RWPE1 (cell line): Measurements from ENCODE around the gene NECTIN1.

Experiments
- CTCF ChIA-PET: fragments of 350-600 bp; sonication (Branson Sonifier 250); formaldehyde crosslinking; extraction: SDS; loops from one replicate; lab custom pipeline; 2021; lab: Yijun Ruan, JAX
- POLR2A ChIA-PET: fragments of 400-600 bp; formaldehyde crosslinking; extraction: SDS; loops from one replicate; lab custom pipeline; 2020; ENCODE audit warnings: antibody characterized with exemption; ENCODE audit not compliant: low non-redundant PET; lab: Yijun Ruan, JAX
- DNase-seq: peaks from one replicate; pipeline ENCODE4 v3.0.0; 2012; ENCODE audit warnings: low spot score
- H3K27ac ChIP-seq: fragments of 450-650 bp; 2 replicates; pipeline ENCODE4 v1.5.1; 2017
- CTCF ChIP-seq: fragments of 450-650 bp; conservative IDR thresholded peaks from 2 replicates; pipeline ENCODE4 v1.5.1; 2017; ENCODE audit warnings: low read depth, mild to moderate bottlenecking

The NECTIN1 gene

GRCh38 chr11:119706887-119707286, 22.1 kb downstream of the NECTIN1 start:
- 0 out of 2 replicates have a peak, but pooled peaks have one; percentile 8 for TF ChIP-seq CTCF
- ChIA-PET POLR2A (no interaction called here), CTCF (interaction anchor here (0.6 to 1.3 kb wide), 2 partner anchors 18 to 174 kb away, joined by 3 read pairs; no protein-coding TSS in a partner anchor)
- no peak for DNase-seq
- peak overlapping the region; percentile 31 for H3K27ac ChIP-seq

- CTCF ChIA-PET: no interaction called here
- POLR2A ChIA-PET: no interaction called here
- DNase-seq: no peak
Measured at GRCh38 chr11:119706029-119706428, 23.0 kb downstream of the NECTIN1 start.

GRCh38 chr11:119705362-119705761, 23.6 kb downstream of the NECTIN1 start:
- DNase-seq: no peak
- TF ChIP-seq CTCF: no peak
- H3K27ac ChIP-seq: peak overlapping the region; percentile 53
- CTCF ChIA-PET: no interaction called here
- POLR2A ChIA-PET: no interaction called here

More at GRCh38 chr11:119706029-119706428, 23.0 kb downstream of the NECTIN1 start:
- peak overlapping the region; percentile 53 for H3K27ac ChIP-seq
- no peak for TF ChIP-seq CTCF

- no peak for DNase-seq
- POLR2A ChIA-PET: no interaction called here
- CTCF ChIA-PET: no interaction called here
- no peak for TF ChIP-seq CTCF
- peak overlapping the region; percentile 100 for H3K27ac ChIP-seq
Measured at GRCh38 chr11:119704849-119705248, 24.2 kb downstream of the NECTIN1 start.

GRCh38 chr11:119701591-119702549, 27.1 kb downstream of the NECTIN1 start:
- POLR2A ChIA-PET: interaction anchor here (0.6 to 1.5 kb wide), 2 partner anchors 19 to 37 kb away, joined by 3 to 4 read pairs; no protein-coding TSS in a partner anchor
- H3K27ac ChIP-seq: peak overlapping the region; percentile 100
- no peak for TF ChIP-seq CTCF
- CTCF ChIA-PET: interaction anchor here (0.7 to 1.4 kb wide), 4 partner anchors 19 to 28 kb away, joined by 3 to 8 read pairs (median 4); partner anchors contain the start of gene NECTIN1
- no peak for DNase-seq

- ChIA-PET CTCF (interaction anchor here (0.8 to 1.4 kb wide), 2 partner anchors 26 to 29 kb away, joined by 3 to 8 read pairs; partner anchors contain the start of gene NECTIN1), POLR2A (no interaction called here)
Measured at GRCh38 chr11:119700536-119701346, 28.3 kb downstream of the NECTIN1 start.

More at GRCh38 chr11:119700536-119701346, 28.3 kb downstream of the NECTIN1 start:
- TF ChIP-seq CTCF: no peak
- H3K27ac ChIP-seq: peak overlapping the region; percentile 100
- DNase-seq: peak; percentile 61
